NK-92 (cell line): ENCODE measurements around the gene MNAT1.
"Not testable (repeated sequence)": the region's sequence is repeated elsewhere in the genome, so short reads cannot be mapped to it uniquely, and the experiment has no call there.

Source experiments
- DNase-seq: peaks from one replicate; lab custom pipeline; 2025; ENCODE audit not compliant: unreplicated experiment; lab: John Stamatoyannopoulos, UW

The MNAT1 gene

GRCh38 chr14:60734465-60735242, at the start of gene MNAT1:
Gene MNAT1, plus strand, starts transcription at chr14:60734761. Its CDS starts 102 bp downstream, at chr14:60734863.
- no peak for DNase-seq

GRCh38 chr14:60686865-60687264, 47.7 kb upstream of the MNAT1 start:
- no peak for DNase-seq

DNA sequence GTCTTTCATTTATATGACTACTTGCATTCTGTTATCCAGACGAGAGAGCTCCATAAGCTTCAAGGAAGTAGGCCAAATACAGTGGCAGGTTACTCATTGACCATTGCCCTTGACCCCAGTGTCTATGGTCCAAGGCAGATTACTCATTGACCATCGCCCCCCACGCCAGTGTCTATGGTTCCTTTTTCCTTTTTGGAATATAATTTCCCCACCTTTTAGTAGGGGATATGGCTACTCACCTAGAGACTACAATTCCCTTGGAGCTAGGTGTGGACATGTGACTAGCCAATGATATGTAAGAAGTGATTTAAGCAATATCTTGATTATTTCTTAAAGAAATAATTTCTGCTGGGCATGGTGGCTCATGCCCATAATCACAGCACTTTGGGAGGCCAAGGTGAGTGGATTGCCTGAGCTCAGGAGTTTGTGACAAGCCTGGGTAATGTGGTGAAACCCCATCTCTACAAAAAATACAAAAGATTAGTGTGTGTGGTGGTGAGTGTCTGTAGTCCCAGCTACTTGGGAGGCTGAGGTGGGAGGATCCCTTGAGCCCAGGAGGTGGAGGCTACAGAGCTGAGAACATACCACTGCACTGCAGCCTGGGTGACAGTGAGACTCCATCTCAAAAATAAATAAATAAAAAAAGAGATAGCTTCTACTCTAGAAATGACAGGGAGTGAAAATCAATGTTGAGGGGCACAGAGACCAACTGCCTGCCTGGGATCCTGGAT, 43.0 kb upstream of the MNAT1 start:
- DNase-seq = no peak

DNA sequence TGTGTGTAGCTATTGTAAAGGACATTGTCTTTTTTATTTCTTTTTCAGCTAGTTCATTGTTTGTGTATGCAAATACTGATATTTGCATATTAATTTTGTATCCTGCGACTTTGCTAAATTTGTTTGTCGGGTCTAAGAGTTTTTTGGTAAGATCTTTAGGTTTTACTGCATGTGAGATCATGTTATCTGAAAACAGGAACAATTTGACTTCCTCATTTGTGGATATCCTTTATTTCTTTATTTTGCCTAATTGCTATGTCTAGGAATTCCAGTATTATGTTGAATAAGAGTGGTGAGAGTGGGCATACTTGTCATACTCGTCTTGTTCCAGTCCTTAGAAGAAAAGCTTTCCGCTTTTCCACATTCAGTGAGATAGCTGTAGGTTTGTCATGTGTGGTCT, 39.2 kb upstream of the MNAT1 start:
- DNase-seq = no peak

GRCh38 chr14:60700598-60700997, 34.0 kb upstream of the MNAT1 start:
- DNase-seq = no peak

- DNase-seq = no peak
These were observed 29.5 kb upstream of the MNAT1 start for GRCh38 chr14:60705100-60705499.

DNA sequence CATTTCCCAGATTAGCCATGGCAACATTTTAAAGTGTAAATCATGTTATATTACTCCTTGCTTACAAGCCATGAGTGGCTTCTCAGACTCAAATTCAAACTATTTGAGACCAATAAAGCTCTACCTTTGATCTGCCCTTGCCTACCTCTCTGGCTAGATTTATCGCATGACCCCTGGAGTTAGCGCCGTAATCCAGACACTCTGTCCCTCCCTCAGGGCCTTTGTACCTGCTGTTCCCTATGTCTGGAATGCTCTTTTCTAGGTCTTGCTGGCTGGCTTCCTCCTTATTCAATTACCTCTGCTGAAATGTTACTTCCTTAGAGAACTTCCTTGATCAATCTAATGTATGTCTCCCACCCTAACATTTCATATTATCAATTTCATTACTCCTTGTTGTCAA, 26.7 kb upstream of the MNAT1 start:
- no peak for DNase-seq

GRCh38 chr14:60710494-60710893, 24.1 kb upstream of the MNAT1 start:
- no peak for DNase-seq

DNA sequence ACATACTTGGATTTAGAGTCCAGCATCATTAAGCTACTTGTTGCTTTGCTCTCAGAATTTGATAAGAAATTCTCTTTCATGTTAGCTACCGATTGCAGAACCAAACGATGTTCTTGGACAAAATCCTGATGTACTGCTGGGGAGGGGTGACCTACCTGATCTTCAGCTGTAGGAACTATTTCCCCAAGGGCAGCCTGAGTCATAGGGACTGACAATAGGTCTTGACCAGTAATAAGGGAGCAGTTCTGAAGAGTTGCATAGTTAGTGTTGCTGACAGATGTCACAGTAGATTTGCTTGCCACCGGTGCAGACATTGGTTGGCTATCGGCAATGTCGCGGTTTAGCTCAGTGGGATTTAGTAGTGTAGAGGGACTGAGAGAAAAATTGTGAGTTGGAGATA, 21.0 kb upstream of the MNAT1 start:
- no peak for DNase-seq

- DNase-seq = no peak
These were observed 14.2 kb upstream of the MNAT1 start for GRCh38 chr14:60720391-60720790.

- no peak for DNase-seq
These were observed 13.6 kb upstream of the MNAT1 start for GRCh38 chr14:60720962-60721325.

GRCh38 chr14:60721326-60722106, 13.0 kb upstream of the MNAT1 start:
- DNase-seq = no peak

DNA sequence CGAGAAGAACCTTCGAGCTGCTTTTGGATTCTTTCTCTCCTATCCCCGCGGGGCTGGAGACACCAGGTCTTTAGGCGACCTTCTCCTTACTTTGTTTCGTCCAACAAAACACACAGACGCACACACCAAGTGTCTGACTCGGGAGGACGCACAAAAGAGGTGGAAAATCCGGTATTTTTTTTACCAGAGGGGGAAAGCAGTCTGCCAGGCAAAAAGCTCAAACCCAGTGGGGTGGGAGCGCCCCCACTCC, 12.5 kb upstream of the MNAT1 start:
- DNase-seq = no peak

- no peak for DNase-seq
These were observed 12.0 kb upstream of the MNAT1 start for GRCh38 chr14:60722357-60723115.

- DNase-seq = no peak
These were observed 11.2 kb upstream of the MNAT1 start for GRCh38 chr14:60723116-60723906.

GRCh38 chr14:60723907-60724618, 10.5 kb upstream of the MNAT1 start, which contains the start of gene SIX4:
Gene SIX4, minus strand, starts transcription at chr14:60724351. Its CDS starts 277 bp downstream, at chr14:60724074.
- DNase-seq = no peak

DNA sequence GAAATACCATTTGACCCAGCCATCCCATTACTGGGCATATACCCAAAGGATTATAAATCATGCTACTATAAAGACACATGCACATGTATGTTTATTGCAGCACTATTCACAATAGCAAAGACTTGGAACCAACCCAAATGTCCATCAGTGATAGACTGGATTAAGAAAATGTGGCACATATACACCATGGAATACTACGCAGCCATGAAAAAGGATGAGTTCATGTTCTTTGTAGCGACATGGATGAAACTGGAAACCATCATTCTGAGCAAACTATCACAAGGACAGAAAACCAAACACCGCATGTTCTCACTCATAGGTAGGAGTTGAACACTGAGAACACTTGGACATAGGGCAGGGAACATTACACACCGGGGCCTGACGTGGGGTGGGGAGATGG, 3.3 kb upstream of the MNAT1 start:
- not testable (repeated sequence) for DNase-seq

GRCh38 chr14:60732840-60733483, 1.6 kb upstream of the MNAT1 start:
- no peak for DNase-seq

- no peak for DNase-seq
These were observed 855 bp downstream of the MNAT1 start for GRCh38 chr14:60735416-60735815.
